ENCODE measurements around the gene ZBTB7A. TPM values are rescaled to one million over a fixed set of nuclear protein-coding genes. Genes with fewer than 3 reads are reported as not detected.

Gene ZBTB7A
- total RNA-seq, 2 donors from 2014 or later, result 30.9 to 31.3 TPM

DNA sequence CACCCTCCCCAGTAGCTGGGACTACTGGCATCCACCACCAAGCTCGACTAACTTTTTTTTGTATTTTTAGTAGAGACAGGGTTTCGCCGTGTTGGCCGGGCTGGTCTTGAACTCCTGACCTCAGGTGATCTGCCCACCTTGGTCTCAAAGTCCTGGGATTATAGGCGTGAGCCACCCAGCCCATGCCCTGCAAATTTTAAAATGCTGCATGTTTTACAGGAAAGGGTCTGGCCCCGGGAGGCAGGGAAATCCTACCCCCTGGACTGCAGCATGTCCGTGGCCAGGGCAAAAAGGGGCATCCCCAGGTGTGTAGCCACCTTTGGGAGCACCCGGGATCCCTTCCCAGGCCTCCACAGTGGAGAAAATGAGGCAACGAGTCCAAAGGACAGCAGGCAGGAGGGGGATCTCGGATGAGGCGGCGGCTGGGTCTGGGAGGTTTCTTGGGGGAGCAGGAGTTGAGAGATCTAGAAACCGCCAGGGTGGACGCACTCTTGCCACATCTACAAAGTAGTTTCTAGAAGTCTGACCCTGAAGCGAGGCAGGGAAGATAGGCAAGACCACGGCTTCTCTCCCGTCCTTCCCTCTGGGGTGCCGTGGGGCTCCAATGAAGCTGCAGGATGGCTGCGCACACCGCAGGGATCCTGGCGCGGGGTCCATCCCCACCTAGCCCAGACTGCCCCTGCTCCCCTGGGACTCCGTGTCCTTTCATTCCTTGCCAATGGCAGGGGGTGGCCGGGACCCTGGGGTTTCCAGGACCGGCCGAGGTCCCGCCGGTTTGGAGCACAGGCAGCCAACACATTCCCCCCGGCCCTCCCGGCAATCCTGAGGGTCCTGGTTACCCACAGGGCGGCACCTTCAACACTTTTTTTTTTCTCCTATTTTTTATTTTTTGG is 21.3 kb upstream of the ZBTB7A start:
- ATAC-seq (no peak), DNase-seq (no peak)
- Histone ChIP-seq H3K27me3 (no peaks in the 10 kb centered on the region), H3K27ac (no peak overlapping the region), H3K9me3 (no peaks in the 10 kb centered on the region), H3K4me3 (no peak overlapping the region), H3K4me1 (no peaks in the 10 kb centered on the region), H3K36me3 (replicated peaks in 1 of 2; ENCODE audit: insufficient read depth in 1 of 2, low read depth in 2 of 2) (peaks cover 0 to 2% of the 10 kb centered on the region in 2 donors)
- intact Hi-C loops (cut with DNase I), result no loop called here
- no peak for TF ChIP-seq POLR2A (IDR thresholded peaks at IDR 0.05)
- TF ChIP-seq, protein P1, sequence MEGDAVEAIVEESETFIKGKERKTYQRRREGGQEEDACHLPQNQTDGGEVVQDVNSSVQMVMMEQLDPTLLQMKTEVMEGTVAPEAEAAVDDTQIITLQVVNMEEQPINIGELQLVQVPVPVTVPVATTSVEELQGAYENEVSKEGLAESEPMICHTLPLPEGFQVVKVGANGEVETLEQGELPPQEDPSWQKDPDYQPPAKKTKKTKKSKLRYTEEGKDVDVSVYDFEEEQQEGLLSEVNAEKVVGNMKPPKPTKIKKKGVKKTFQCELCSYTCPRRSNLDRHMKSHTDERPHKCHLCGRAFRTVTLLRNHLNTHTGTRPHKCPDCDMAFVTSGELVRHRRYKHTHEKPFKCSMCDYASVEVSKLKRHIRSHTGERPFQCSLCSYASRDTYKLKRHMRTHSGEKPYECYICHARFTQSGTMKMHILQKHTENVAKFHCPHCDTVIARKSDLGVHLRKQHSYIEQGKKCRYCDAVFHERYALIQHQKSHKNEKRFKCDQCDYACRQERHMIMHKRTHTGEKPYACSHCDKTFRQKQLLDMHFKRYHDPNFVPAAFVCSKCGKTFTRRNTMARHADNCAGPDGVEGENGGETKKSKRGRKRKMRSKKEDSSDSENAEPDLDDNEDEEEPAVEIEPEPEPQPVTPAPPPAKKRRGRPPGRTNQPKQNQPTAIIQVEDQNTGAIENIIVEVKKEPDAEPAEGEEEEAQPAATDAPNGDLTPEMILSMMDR (IDR thresholded peaks at IDR 0.05), result no peak
- WGBS, 2 donors, result 77 to 79% methylated on average over 23 to 31 of the region's 31 CpGs

DNA sequence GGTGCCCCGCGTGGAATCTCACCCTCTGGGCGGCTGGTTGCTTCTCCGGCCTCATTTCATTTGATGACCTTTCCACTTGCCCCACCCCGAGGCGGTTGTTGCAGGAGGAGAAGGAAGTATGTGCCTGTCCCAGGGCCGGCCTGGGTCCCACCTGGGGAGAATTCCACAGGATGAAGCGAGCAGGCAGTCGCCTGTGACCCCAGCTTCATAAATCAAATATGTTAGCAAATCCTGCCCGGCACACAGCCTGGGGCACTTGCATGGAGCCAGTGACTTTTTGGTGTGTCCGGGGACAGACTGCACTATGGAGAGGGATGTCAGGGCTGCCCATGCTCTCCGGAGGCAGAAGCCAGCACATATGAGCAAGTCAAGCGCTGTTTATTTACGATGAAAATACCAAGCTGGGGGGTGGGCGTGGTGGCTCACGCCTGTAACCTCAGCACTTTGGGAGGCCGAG is 19.7 kb upstream of the ZBTB7A start:
- ATAC-seq (no peak), DNase-seq (no peak)
- Histone ChIP-seq H3K9me3 (no peaks in the 10 kb centered on the region), H3K27ac (no peak overlapping the region), H3K27me3 (no peaks in the 10 kb centered on the region), H3K4me1 (no peaks in the 10 kb centered on the region), H3K36me3 (replicated peaks in 1 of 2; ENCODE audit: insufficient read depth in 1 of 2, low read depth in 2 of 2) (no peaks in the 10 kb centered on the region), H3K4me3 (no peak overlapping the region)
- TF ChIP-seq, protein P1 (IDR thresholded peaks at IDR 0.05), result no peak
- no peak for TF ChIP-seq POLR2A (IDR thresholded peaks at IDR 0.05)
- WGBS, 2 donors, result 33 to 39% methylated on average over 9 to 17 of the region's 17 CpGs
- intact Hi-C loops (cut with DNase I), result no loop called here

- no peak for ATAC-seq
- no peak overlapping the region for H3K27ac ChIP-seq
- 44 to 60% methylated on average over 3 to 5 of the region's 8 CpGs for WGBS, 2 donors
Measured at GRCh38 chr19:4084547-4084877, 17.8 kb upstream of the ZBTB7A start.

DNA sequence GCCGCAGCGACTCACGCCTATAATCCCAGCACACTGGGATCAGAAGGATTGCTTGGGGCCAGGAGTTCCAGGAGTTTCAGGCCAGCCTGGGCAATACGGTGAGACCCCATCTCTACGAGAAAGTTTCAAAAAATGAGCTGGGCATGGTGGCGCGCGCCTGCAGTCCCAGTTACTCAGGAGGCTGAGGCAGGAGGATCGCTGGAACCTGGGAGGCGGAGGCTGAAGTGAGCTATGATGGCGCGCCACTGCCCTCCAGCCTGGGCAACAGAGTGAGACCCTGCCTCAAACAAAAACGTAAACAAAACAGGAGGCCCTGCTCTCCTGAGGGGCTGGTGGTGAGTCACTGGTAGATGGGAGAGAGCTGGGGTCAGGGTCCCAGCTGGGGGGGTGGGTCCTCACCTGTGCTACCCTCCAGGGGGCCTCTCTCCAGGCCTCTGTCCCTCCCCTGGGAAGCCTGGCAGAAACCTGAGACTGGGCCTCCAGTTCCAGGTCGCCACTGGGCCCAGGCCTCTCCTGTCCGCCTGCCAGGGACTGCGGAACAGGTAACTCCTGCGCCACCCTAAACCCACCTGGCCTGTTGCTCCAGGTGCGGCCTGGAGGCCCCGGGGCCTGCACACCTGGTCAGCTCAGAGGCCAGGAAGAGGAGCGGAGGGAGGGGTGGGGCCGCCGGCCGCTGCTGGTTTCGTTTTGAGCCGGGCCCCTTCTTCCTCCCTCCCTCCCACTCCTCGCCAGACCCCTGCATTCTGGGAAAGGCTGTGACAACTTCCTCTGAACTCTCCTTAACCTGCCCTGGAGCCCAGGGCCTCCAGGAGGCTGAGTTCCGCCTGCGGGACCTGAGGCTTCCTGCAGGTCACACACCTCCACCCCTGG is 17.2 kb upstream of the ZBTB7A start:
- Histone ChIP-seq H3K27me3 (no peaks in the 10 kb centered on the region), H3K36me3 (replicated peaks in 1 of 2; ENCODE audit: insufficient read depth in 1 of 2, low read depth in 2 of 2) (no peaks in the 10 kb centered on the region), H3K4me3 (no peak overlapping the region), H3K27ac (no peak overlapping the region), H3K4me1 (no peaks in the 10 kb centered on the region), H3K9me3 (no peaks in the 10 kb centered on the region)
- TF ChIP-seq, protein P1 (IDR thresholded peaks at IDR 0.05), result no peak
- TF ChIP-seq POLR2A (IDR thresholded peaks at IDR 0.05), result no peak
- WGBS, 2 donors, result 63 to 84% methylated on average over 9 to 27 of the region's 28 CpGs
- intact Hi-C loops (cut with DNase I), result no loop called here
- DNase-seq, result peak in 1 of 4 donors; percentile 14
- no peak for ATAC-seq

More at GRCh38 chr19:4084547-4084877, 17.8 kb upstream of the ZBTB7A start:
- Histone ChIP-seq H3K4me3 (no peak overlapping the region), H3K36me3 (replicated peaks in 1 of 2; ENCODE audit: insufficient read depth in 1 of 2, low read depth in 2 of 2) (no peaks in the 10 kb centered on the region), H3K27me3 (no peaks in the 10 kb centered on the region), H3K4me1 (no peaks in the 10 kb centered on the region), H3K9me3 (no peaks in the 10 kb centered on the region)
- TF ChIP-seq POLR2A (IDR thresholded peaks at IDR 0.05), result no peak
- TF ChIP-seq, protein P1 (IDR thresholded peaks at IDR 0.05), result no peak
- intact Hi-C loops (cut with DNase I), result no loop called here
- no peak for DNase-seq
